OCI-LY7 (cell line): ENCODE data around the gene HIVEP2. TPM values are rescaled to one million over a fixed set of nuclear protein-coding genes. Genes with fewer than 3 reads are reported as not detected.

ENCODE experiments used
- BruUV-seq: library from RNA; stranded (reverse); fragments of 400-500 nt; replicated peaks from 2 replicates; lab custom pipeline; 2021; lab: Mats Ljungman, UMichigan
- CTCF ChIA-PET: fragments of 300-600 bp; sonication (Branson Sonifier 250); formaldehyde crosslinking; loops from one replicate; lab custom pipeline; 2022; ENCODE audit warnings: antibody characterized with exemption; ENCODE audit not compliant: unreplicated experiment; lab: Charles Lee
- POLR2A ChIA-PET: fragments of 300-600 bp; sonication (Branson Sonifier 250); formaldehyde crosslinking; loops from one replicate; lab custom pipeline; 2022; ENCODE audit warnings: antibody characterized with exemption; lab: Charles Lee
- DNase-seq: peaks from one replicate; pipeline ENCODE4 v3.0.0-alpha.2; 2015; ENCODE audit warnings: low spot score
- H2AFZ ChIP-seq: fragments of 200-600 bp; sonication (generic), shearing (Covaris generic); 2 replicates; pipeline ENCODE4 v1.6.1; 2014; ENCODE audit warnings: mild to moderate bottlenecking, antibody characterized with exemption, low read length, moderate library complexity
- H3K27ac ChIP-seq: fragments of 200-600 bp; sonication (generic); 2 replicates; pipeline ENCODE4 v1.5.1; 2014; ENCODE audit warnings: mixed run types, low read depth, mild to moderate bottlenecking, moderate library complexity, low read length, inconsistent platforms; ENCODE audit not compliant: poor library complexity, severe bottlenecking
- H3K36me3 ChIP-seq: fragments of 200-600 bp; sonication (generic); 2 replicates; pipeline ENCODE4 v1.6.1; 2014; ENCODE audit warnings: mild to moderate bottlenecking, antibody characterized with exemption, low read length, moderate library complexity, mixed read lengths; ENCODE audit not compliant: insufficient read depth
- H3K4me1 ChIP-seq: fragments of 200-600 bp; sonication (generic); 2 replicates; pipeline ENCODE4 v1.5.1; 2014; ENCODE audit warnings: mild to moderate bottlenecking, low read length; ENCODE audit not compliant: insufficient read depth, poor library complexity, severe bottlenecking
- H3K4me2 ChIP-seq: fragments of 200-600 bp; sonication (generic); 2 replicates; pipeline ENCODE4 v1.6.1; 2014; ENCODE audit warnings: mild to moderate bottlenecking, low read length
- H3K4me3 ChIP-seq: fragments of 200-600 bp; sonication (generic); 2 replicates; pipeline ENCODE4 v1.5.1; 2014; ENCODE audit warnings: mild to moderate bottlenecking, low read depth, low read length; ENCODE audit not compliant: poor library complexity, severe bottlenecking
- H3K79me2 ChIP-seq: fragments of 200-600 bp; sonication (generic); 2 replicates; pipeline ENCODE4 v1.6.1; 2016; ENCODE audit warnings: low read depth, mild to moderate bottlenecking, low read length, moderate library complexity, mixed read lengths; ENCODE audit not compliant: insufficient read depth
- H3K9me2 ChIP-seq: fragments of 200-600 bp; sonication (generic); 2 replicates; pipeline ENCODE4 v1.6.1; 2016; ENCODE audit warnings: mild to moderate bottlenecking, low read length, mixed read lengths; ENCODE audit not compliant: insufficient read depth
- H3K9me3 ChIP-seq: fragments of 200-600 bp; sonication (generic); 2 replicates; pipeline ENCODE4 v1.6.1; 2014; ENCODE audit warnings: mild to moderate bottlenecking, mixed run types, low read length, mixed read lengths
- H4K20me1 ChIP-seq: fragments of 200-600 bp; sonication (generic); 2 replicates; pipeline ENCODE4 v1.6.1; 2014; ENCODE audit warnings: mild to moderate bottlenecking, antibody characterized with exemption, low read length, moderate library complexity, mixed read lengths; ENCODE audit not compliant: insufficient read depth
- EZH2phosphoT487 ChIP-seq: fragments of 200-600 bp; sonication (generic); IDR thresholded peaks from 2 replicates; pipeline ENCODE4 v1.6.1; 2018; ENCODE audit warnings: low read depth, borderline replicate concordance, mild to moderate bottlenecking, mixed run types, antibody characterized with exemption, low read length, moderate library complexity, mixed read lengths
- intact Hi-C: fragments of 100-400 bp; cut with micrococcal nuclease; formaldehyde crosslinking; loops from one replicate; pipeline ENCODE4 v1.10.0; 2022; ENCODE audit not compliant: unreplicated experiment
- total RNA-seq, 2 experiments: library from RNA; depleted of rRNA in 1 of 2; stranded (reverse); fragments of >200 nt in 1 of 2; shearing (Covaris generic) in 1 of 2; gene quantifications; 2 replicates each; pipeline ENCODE4 v1.2.3, GENCODE V29; 2014 to 2022
- TF ChIP-seq, protein P1 (sequence below): fragments of 200-600 bp; sonication (generic); conservative IDR thresholded peaks from 2 replicates; pipeline ENCODE4 v1.5.1; 2014; ENCODE audit warnings: mild to moderate bottlenecking, antibody characterized with exemption, low read length, moderate library complexity, mixed read lengths

The HIVEP2 gene
- total RNA-seq, 2 experiments from 2014 or later, result 18.8 to 24.6 TPM

DNA sequence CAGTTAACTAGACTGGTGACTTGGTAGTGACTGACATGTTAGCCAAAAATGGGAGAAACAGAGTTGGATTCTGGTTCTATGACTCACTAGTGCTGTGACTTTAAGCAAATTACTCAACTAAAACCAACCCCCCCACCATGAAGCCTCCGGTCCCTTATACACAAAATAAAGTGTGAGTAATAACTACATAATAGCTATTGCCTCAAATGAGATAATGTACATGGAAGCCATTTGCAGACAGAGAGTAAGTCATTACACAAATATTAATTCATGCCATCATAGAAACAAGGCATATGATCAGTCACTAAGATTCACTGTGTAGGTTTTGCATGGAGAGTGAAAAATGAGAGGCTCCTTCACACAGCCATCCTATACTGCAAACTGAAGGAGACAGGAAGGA lies 111.9 kb downstream of the HIVEP2 start:
- no peaks in the 10 kb centered on the region for H3K9me3 ChIP-seq
- no peak overlapping the region for H2AFZ ChIP-seq
- intact Hi-C loops, result no loop called here
- no peaks in the 10 kb centered on the region for H3K9me2 ChIP-seq
- H3K27ac ChIP-seq, result no peak overlapping the region
- peaks cover 58% of the 10 kb centered on the region for H3K36me3 ChIP-seq
- TF ChIP-seq EZH2phosphoT487, result no peak
- TF ChIP-seq, protein P1, sequence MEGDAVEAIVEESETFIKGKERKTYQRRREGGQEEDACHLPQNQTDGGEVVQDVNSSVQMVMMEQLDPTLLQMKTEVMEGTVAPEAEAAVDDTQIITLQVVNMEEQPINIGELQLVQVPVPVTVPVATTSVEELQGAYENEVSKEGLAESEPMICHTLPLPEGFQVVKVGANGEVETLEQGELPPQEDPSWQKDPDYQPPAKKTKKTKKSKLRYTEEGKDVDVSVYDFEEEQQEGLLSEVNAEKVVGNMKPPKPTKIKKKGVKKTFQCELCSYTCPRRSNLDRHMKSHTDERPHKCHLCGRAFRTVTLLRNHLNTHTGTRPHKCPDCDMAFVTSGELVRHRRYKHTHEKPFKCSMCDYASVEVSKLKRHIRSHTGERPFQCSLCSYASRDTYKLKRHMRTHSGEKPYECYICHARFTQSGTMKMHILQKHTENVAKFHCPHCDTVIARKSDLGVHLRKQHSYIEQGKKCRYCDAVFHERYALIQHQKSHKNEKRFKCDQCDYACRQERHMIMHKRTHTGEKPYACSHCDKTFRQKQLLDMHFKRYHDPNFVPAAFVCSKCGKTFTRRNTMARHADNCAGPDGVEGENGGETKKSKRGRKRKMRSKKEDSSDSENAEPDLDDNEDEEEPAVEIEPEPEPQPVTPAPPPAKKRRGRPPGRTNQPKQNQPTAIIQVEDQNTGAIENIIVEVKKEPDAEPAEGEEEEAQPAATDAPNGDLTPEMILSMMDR, result no peak
- peaks cover 6% of the 10 kb centered on the region for H3K4me1 ChIP-seq
- H3K4me2 ChIP-seq, result no peak overlapping the region
- H4K20me1 ChIP-seq, result no peaks in the 10 kb centered on the region
- CTCF ChIA-PET, result no interaction called here
- POLR2A ChIA-PET, result interaction anchor here (1.2 to 2.2 kb wide), 3 partner anchors 9 to 13 kb away, joined by 4 to 9 read pairs (median 7); no protein-coding TSS in a partner anchor
- no TSS peak for BruUV-seq
- no peak overlapping the region for H3K4me3 ChIP-seq
- H3K79me2 ChIP-seq, result peaks cover 4% of the 10 kb centered on the region; the same call in 1 of the 2 replicates
- no peak for DNase-seq

DNA sequence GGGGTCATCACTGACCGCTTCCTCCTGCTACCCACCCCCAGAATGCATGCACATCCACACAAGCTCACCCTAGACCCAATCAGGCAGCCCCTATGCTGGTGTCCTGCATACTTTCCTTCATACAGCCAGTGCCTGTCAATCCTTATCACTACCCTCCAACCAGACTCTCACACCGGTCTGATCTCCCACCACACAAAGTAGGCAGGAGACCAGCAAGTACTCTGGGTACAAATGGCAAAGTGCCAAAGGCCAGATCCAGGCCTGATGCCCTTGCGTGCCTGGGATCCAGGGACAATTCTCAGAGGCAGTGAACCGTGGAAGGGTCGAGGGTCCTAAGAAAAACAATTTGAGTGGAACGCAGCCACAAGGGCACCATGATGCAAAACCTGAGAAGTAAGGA lies 114.2 kb downstream of the HIVEP2 start:
- Histone ChIP-seq H3K36me3 (peaks cover 53% of the 10 kb centered on the region), H2AFZ (no peak overlapping the region), H3K4me2 (no peak overlapping the region), H3K4me3 (no peak overlapping the region), H3K4me1 (peaks cover 6% of the 10 kb centered on the region), H3K9me3 (no peaks in the 10 kb centered on the region), H4K20me1 (no peaks in the 10 kb centered on the region), H3K9me2 (no peaks in the 10 kb centered on the region), H3K27ac (no peak overlapping the region), H3K79me2 (no peaks in the 10 kb centered on the region)
- intact Hi-C loops, result no loop called here
- TF ChIP-seq, protein P1, result no peak
- TF ChIP-seq EZH2phosphoT487, result no peak
- BruUV-seq, result no TSS peak
- DNase-seq, result no peak
- CTCF ChIA-PET, result interaction anchor here (1.1 kb wide), 1 partner anchor 9 kb away, joined by 3 read pairs; no protein-coding TSS in a partner anchor
- POLR2A ChIA-PET, result interaction anchor here (0.8 to 7.3 kb wide), 3 partner anchors 7 to 13 kb away, joined by 6 to 50 read pairs (median 32); no protein-coding TSS in a partner anchor

DNA sequence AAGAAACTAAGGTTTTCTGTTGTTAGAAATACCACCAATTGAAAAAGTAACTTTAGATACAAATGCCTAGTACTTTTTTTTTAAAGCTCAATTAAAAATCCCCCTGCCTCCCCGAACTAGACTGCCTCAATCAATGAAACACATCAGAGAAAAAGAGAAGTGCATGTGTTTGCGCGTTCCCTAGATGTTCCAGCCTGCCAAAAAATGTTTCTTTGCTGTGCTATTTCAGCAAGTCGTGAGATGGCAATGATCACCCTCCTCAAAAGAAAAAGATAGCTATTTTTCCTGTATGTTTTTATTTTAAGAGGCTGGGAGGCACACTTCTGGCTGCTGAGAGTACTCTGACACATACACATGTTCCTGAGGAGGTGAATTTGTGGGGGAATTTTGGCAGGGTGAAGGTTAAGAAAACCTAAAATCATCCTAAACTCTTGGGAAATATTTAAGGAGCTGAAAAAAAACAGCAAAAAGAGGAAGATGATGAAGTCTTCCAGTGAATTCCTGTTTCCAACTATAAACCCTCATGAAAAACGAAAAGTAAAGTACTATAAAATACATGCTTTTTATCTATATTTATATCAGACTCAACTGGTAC lies 114.8 kb downstream of the HIVEP2 start:
- no peak for DNase-seq
- Histone ChIP-seq H3K9me2 (no peaks in the 10 kb centered on the region), H3K4me1 (peaks cover 6% of the 10 kb centered on the region), H3K79me2 (no peaks in the 10 kb centered on the region), H2AFZ (no peak overlapping the region), H3K4me2 (no peak overlapping the region), H3K9me3 (no peaks in the 10 kb centered on the region), H3K27ac (no peak overlapping the region), H3K36me3 (peaks cover 48% of the 10 kb centered on the region), H3K4me3 (no peak overlapping the region), H4K20me1 (no peaks in the 10 kb centered on the region)
- ChIA-PET CTCF (interaction anchor here (1.1 kb wide), 1 partner anchor 9 kb away, joined by 3 read pairs; no protein-coding TSS in a partner anchor), POLR2A (interaction anchor here (0.8 to 7.3 kb wide), 4 partner anchors 8 to 40 kb away, joined by 3 to 50 read pairs (median 19); no protein-coding TSS in a partner anchor)
- intact Hi-C loops, result no loop called here
- no TSS peak for BruUV-seq
- TF ChIP-seq, protein P1, result no peak
- no peak for TF ChIP-seq EZH2phosphoT487
